ENCODE results near the gene JPH2. TPM values are rescaled to one million over a fixed set of nuclear protein-coding genes. Genes with fewer than 3 reads are reported as not detected.

JPH2 gene
- polyA plus RNA-seq, 1 experiment = 14.7 TPM

DNA sequence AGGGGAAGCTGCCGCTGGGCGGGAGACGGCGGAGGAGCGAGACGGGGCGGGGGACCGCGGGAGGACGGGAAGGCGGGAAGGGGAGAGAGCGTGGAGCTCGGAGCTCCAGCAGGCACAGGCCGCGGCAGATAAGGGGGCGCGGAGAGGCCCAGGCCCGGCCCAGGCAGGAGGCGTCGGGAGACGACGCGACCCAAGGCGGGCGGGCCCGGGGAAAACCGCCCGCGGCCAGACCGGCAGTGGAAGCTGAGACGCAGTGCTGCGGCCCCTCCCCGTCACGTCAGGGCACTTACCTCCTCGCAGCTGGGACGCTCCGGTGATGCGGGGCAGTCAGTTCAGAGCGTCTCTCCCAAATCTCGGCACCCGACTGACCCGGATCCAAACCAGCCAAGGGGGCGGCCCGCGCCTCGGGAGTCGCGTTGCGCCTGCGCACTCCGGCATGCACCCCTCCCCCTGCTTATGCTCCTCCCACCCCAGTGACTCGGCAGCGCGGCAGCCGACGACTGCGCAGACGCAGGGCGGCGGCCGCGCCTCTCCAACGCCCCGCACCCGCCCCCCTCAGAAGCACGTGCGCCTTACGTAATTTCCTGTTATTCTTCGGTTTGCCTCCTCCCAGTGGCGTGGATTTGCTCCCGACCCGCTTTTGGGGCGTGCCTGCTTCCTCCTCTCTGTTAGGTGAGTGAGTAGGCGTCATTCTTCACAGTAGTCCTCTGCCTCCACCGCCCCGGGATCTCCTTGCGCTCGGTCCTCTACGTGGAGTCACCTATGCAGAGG, 23.6 kb upstream of the JPH2 start, which contains the start of gene OSER1:
Gene OSER1 (minus strand): TSS at position 366 of the 771 bp plus-strand sequence. CDS start 3,814 bp downstream, outside the sequence.
- DNase-seq (ENCODE audit: low read depth) = peak; percentile 75
- Histone ChIP-seq H3K4me3 (ENCODE audit: low read depth, low read length) (peak within 1 kb of the TSS; percentile 86), H3K27me3 (ENCODE audit: control insufficient read depth, insufficient read depth, low read length) (no peaks in the 10 kb centered on the region), H3K36me3 (ENCODE audit: control insufficient read depth, insufficient read depth, low read length) (peaks cover 1% of the 10 kb centered on the region; the same call in 1 of the 2 replicates)
- TF ChIP-seq, protein P1, sequence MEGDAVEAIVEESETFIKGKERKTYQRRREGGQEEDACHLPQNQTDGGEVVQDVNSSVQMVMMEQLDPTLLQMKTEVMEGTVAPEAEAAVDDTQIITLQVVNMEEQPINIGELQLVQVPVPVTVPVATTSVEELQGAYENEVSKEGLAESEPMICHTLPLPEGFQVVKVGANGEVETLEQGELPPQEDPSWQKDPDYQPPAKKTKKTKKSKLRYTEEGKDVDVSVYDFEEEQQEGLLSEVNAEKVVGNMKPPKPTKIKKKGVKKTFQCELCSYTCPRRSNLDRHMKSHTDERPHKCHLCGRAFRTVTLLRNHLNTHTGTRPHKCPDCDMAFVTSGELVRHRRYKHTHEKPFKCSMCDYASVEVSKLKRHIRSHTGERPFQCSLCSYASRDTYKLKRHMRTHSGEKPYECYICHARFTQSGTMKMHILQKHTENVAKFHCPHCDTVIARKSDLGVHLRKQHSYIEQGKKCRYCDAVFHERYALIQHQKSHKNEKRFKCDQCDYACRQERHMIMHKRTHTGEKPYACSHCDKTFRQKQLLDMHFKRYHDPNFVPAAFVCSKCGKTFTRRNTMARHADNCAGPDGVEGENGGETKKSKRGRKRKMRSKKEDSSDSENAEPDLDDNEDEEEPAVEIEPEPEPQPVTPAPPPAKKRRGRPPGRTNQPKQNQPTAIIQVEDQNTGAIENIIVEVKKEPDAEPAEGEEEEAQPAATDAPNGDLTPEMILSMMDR (IDR thresholded peaks at IDR 0.05; ENCODE audit: insufficient read depth, low read depth, low read length) = no peak
- ChIA-PET POLR2A (no interaction called here), CTCF (interaction anchor here (1.8 kb wide), 1 partner anchor 94 kb away, joined by 5 read pairs; no protein-coding TSS in a partner anchor)

DNA sequence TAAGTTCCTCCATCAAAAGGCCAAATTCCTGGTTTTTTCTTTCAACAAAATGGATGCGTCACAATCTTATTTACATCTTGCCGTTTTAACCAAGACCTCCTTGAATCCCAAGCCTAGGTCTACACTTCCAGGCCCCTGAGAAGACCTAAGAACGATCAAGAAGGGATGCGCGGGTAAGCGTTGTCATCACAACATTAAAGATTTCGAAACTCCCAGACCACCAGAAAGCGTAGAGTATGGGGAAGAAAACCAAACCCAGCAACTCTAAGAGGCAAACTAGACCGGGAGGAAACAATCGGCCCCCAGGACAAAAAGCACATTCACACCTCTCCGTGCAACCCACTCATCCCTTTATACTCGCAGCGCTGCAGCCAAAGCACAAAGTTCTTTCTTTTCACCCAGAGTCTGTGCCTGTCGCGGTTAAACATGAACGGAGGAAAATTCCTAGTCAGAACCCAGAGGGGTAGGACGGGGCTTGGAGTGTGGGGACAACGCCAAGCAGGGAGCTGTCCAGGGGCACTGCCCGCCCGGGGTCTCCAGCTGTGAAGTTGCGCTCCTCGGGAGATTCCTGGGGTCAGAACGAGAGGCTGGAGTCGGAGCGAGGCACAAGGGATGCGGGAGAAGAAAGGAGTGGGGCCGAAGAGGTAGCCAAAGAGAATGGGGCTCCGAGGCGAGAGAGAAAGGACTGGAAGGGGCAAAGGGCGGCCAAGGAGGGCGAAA, 22.9 kb upstream of the JPH2 start:
- TF ChIP-seq, protein P1 (IDR thresholded peaks at IDR 0.05; ENCODE audit: insufficient read depth, low read depth, low read length) = no peak
- no peak for DNase-seq (ENCODE audit: low read depth)
- H3K36me3 ChIP-seq (ENCODE audit: control insufficient read depth, insufficient read depth, low read length) = peaks cover 2% of the 10 kb centered on the region; the same call in 1 of the 2 replicates
- ChIA-PET POLR2A (no interaction called here), CTCF (interaction anchor here (1.8 kb wide), 1 partner anchor 93 kb away, joined by 5 read pairs; no protein-coding TSS in a partner anchor)
- no peaks in the 10 kb centered on the region for H3K27me3 ChIP-seq (ENCODE audit: control insufficient read depth, insufficient read depth, low read length)
- peak overlapping the region; percentile 86 for H3K4me3 ChIP-seq (ENCODE audit: low read depth, low read length)

DNA sequence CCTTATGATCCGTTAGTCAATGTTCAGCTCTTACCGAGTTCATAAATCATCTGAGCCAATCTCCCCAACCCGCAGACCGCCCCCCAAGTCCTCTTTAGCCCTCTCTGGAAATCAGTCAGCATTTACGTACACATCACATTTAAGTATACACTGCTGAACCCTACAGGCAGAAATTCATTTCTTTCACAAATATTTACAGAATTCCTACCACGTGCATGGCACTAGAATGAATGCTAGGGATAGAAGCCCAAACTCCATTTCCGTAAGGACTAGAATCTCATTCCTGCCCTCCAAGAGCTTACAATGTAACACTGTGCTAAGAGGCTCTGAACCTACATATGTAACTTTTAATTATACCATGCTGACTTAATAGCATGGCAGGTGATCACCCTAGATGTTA, 21.8 kb upstream of the JPH2 start:
- Histone ChIP-seq H3K4me3 (ENCODE audit: low read depth, low read length) (peak overlapping the region; percentile 86), H3K36me3 (ENCODE audit: control insufficient read depth, insufficient read depth, low read length) (peaks cover 4% of the 10 kb centered on the region; the same call in 1 of the 2 replicates), H3K27me3 (ENCODE audit: control insufficient read depth, insufficient read depth, low read length) (no peaks in the 10 kb centered on the region)
- ChIA-PET CTCF (interaction anchor here (0.8 to 1.8 kb wide), 4 partner anchors 9 to 92 kb away, joined by 3 to 10 read pairs (median 4); no protein-coding TSS in a partner anchor), POLR2A (no interaction called here)
- TF ChIP-seq, protein P1 (IDR thresholded peaks at IDR 0.05; ENCODE audit: insufficient read depth, low read depth, low read length) = peak; percentile 16; the same call in 1 of the 2 replicates
- DNase-seq (ENCODE audit: low read depth) = no peak

DNA sequence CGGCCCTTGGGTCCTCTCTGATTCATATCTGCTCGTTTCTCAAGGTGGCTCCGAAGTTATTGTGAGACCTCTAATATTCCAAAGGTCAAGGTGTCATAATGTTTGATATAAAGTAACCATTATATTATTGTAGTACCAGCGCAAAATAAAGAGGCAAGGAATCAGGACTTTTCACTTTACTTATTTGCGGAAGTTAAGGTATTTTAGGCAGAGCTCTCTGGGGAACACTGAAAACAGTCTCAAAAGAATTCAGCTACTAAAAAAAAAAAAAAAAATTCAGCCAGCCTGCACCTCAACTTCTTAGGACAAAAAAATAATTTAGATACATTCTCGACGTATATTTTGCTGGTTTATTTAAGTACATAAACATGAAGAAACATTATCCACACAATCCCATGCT, 21.2 kb upstream of the JPH2 start:
- TF ChIP-seq, protein P1 (IDR thresholded peaks at IDR 0.05; ENCODE audit: insufficient read depth, low read depth, low read length) = no peak
- Histone ChIP-seq H3K27me3 (ENCODE audit: control insufficient read depth, insufficient read depth, low read length) (no peaks in the 10 kb centered on the region), H3K4me3 (ENCODE audit: low read depth, low read length) (peak overlapping the region; percentile 86), H3K36me3 (ENCODE audit: control insufficient read depth, insufficient read depth, low read length) (peaks cover 4% of the 10 kb centered on the region; the same call in 1 of the 2 replicates)
- ChIA-PET POLR2A (interaction anchor here (0.6 kb wide), 1 partner anchor 18 kb away, joined by 4 read pairs; no protein-coding TSS in a partner anchor), CTCF (interaction anchor here (0.8 to 1.6 kb wide), 3 partner anchors 9 to 18 kb away, joined by 3 to 10 read pairs (median 3); no protein-coding TSS in a partner anchor)
- no peak for DNase-seq (ENCODE audit: low read depth)

All from BJ (cell line).